Measurements from ENCODE around the gene QKI.

The QKI gene

GRCh38 chr6:163490826-163491577 lies 76.5 kb downstream of the QKI start:
- peak in 1 of 5 experiments; percentile 57 for DNase-seq

- no peak for DNase-seq
Measured at GRCh38 chr6:163491737-163492300, 77.3 kb downstream of the QKI start.

DNA sequence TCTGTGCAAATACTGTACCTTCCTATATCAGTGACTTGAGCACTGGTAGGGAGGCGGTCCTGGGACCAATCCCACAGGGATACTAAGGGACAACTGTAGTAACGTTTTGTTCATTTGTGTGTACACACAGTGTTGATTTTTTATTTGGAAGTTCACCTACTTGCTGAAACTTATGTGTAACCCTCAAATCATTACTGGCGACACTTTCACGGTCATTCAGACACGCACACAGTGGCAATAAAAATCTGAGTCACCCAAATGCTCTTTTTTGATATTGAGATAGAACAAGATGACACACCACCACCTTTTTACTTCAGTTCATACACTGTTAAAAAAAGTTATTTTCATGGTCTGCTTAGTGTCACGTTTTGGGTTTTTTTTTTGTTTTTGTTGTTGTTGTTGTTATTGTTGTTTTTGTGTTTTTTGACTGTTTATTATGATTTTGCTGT lies 79.8 kb downstream of the QKI start:
- DNase-seq = no peak

DNA sequence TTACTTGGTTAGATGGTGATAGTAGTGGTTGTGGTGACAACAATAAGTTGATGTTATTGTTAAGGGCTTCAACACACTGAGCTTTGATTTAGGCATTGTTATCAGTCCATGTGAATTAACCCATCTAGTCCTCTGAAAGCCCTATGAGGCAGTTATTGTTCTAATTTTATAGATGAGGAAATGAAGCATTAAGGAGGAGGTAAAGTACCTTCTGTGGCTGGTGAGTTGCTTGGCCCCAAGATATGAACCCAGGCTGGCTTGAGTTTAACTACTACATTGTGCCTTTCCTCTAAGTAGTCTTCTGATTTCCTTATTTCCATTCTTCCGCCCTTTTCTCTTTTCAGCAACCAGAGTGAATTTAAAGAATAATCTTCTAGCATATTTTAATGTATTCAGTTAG lies 81.7 kb downstream of the QKI start:
- no peak for DNase-seq

- DNase-seq = no peak
Measured at GRCh38 chr6:163500105-163500504, 85.6 kb downstream of the QKI start.

DNA sequence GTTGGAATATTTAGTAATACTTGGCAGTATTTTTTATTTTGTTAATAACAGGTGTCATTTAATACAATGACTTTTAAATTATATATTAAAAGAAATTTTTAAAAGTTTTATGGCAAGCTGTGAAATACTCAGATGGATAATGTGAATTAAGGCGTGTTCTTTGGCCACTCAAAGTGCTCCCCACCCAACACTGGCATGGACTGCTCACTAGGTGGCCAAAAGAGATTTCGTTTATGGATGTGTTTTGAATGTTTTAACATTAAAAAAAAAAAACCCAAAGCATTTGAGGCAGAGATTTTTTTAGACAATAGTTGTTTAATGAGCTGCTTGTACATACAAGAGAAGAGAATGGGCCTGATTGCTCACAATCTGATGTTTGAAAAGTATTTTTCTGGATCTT lies 86.5 kb downstream of the QKI start:
- no peak for DNase-seq

DNA sequence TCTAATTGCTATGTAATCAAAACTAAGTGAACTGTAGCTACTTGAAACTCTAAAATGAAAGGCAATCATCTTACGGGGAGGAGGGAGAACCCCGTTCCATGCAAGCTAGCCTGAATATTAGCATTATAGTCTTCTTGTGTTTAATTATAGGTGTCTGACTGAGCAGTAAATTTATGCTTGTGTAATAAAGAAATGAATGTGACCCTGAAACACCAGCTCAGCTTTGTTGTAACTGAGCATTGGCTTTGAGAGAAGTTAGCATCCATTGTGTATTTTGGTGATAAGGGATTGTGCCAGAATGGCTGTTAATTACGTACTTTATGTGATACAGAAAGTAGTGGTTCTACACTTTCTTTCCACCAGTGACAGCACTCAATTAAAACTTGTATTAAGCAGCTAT lies 86.9 kb downstream of the QKI start:
- no peak for DNase-seq

DNA sequence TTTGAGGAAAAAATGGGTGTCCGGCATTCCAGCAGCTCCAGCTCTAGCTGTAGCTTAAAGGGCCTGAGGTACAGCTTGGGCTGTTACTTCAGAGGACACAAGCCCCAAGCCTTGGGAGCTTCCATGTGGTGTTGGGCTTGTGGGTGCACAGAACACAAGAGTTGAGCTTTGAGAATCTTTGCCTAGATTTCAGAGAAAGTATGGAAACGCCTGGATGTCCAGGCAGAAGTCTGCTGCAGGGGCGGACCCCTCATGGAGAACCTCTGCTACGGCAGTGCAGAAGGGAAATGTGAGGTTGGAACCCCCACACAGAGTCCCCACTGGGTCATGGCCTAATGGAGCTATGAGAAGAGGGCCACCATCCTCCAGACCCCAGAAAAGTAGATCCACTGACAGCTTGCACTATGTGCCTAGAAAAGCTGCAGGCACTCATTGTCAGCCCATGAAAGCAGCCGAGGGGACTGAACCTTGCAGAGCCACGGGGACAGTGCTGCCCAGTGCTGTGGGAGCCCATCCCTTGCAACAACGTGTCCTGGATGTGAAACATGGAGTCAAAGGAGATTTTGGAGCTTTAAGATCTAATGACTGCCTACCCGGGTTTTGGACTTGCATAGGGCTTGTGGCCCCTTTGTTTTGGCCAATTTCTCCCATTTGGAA lies 90.6 kb downstream of the QKI start:
- no peak for DNase-seq

- DNase-seq = no peak
Measured at GRCh38 chr6:163507965-163508364, 93.4 kb downstream of the QKI start.

DNA sequence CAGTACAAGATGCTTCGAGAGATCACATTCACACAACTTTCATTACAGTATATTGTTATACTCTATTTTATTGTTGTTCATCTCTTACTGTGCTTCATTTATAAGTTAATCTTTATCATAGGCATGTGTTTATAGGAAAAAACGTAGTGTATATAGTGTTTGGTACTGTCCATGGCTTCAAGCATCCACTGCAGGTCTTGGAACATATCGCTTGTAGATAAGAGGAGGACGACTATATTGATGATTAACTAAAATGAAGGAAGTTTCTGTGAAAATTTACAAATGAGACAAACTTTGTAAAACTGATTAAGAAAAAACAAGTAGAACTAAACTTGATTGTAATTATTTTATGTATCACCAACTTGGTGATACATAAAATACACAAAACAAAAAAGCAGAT lies 98.5 kb downstream of the QKI start:
- no peak for DNase-seq

DNA sequence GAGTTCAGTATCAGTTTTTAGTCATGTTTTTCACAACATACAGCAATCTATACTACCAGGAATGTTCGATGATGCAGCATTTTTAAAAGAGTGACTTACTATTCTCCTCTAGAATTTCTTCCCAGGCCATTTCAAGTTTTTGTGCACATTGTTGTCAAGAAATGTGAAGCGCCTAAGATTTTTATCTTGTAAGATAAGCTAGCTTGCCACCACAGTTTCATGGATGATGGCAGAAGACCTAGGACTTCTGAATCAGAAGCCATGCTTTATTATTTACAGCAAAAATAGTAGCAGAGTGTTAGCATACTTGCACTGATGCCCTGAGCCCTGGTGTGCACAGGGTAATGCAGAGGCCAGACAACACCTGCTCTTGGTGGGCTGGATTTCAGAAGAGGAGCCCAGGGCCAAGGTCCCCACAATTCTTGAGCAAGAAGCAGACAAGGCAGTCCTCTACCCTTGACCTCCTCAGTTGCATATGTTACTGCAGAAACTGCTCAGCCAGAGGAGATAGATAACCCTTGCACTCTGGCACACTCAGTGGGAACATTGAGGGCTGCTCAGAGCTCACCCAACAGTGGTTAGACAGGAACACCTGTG lies 99.2 kb downstream of the QKI start:
- DNase-seq = no peak

GRCh38 chr6:163516908-163517307 lies 102.4 kb downstream of the QKI start:
- DNase-seq = no peak

DNA sequence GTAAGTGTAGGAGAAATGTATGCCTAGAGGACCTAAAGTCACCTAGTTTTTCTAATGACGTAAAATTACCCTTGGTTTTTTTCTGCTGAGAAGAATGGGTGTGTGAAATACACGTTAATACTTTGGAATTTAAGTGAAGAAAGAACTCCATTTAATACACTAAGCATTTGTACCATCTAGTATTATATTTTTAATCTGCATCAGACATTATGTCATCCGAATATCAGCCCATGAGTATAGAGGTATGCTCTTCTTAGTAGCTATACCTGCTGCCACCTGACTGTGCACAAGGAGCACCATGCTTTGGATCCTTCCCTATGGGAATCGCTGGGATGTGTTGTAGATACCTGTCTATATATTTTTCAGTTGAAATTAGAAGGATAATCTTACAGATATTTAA lies 106.4 kb downstream of the QKI start:
- DNase-seq = no peak

- DNase-seq = no peak
Measured at GRCh38 chr6:163522033-163522432, 107.5 kb downstream of the QKI start.

DNA sequence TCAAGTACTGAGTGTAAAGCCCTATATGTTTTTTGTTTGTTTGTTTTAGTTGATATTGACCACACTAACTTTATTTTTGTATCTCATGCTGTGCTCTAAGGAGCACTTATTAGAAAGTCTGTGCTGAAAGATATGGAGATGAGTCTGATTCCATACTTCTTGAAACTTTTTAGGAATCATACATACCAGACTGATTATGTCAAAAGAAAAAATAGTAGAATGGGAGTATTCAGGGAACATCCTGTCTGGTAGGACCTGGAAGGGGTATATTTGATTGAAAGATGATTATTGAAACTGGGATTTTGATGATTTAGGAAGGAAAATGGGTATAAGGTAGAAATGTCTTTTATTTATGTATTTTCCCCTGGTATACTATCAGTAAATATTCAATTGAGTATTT lies 111.4 kb downstream of the QKI start:
- no peak for DNase-seq

DNA sequence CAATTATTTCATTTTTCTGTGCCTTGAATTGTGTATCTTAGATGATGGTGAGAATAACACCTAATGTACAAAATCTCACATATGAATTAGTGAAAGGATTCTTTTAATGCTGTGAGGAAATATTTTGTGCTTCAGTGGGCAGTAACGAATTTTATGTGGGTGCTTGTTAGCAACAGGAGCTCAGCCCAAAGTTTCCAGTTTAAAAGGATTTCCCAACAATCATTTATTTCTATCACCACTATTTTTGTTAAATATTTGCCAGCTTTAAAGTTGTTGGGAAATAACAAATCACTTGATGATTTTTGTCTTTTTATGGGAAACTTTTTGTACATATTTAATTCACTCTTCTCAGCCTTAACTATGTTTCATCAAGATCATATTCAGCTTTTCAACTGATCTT lies 111.8 kb downstream of the QKI start:
- DNase-seq = no peak

- DNase-seq = no peak
Measured at GRCh38 chr6:163527291-163527690, 112.8 kb downstream of the QKI start.

DNA sequence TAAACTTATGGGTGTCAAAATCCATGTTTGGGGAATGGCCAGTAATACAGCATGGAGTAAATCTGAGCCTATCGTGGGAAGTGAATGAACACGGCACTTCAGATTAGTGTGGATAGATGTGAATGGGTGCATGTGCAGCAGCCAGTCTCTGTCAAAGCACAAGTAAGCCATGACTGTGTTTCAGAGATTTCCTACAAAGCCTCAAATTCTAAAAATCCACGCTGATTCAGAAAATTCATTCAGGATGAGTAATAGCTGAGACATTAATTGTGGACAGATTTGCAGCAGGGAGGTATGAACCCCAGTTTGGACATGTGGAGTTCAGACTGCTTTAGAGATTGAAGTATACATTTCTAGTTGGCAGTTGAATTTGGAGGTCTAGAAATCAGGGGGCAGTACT lies 115.1 kb downstream of the QKI start:
- DNase-seq = no peak

- DNase-seq = no peak
Measured at GRCh38 chr6:163530406-163530805, 115.9 kb downstream of the QKI start.

DNA sequence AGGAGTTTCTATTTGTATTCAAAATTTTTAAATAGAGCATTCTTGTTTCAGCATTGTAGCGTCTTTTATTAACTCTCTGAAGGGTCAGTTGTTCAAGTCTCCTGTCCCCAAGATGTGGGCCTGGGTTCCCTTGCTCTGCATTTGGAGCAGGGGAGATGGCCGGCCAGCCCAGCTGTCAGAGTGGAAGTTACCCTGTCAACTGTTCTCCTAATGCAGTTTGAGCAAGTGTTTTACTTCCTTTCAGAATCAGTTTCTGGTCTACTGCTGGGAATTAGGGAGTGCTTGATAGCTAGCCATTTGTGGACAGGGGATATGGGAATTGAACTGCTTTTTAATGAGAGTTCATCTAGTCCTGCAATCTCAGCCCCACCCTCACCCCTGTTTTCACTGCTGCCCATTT lies 116.6 kb downstream of the QKI start:
- no peak for DNase-seq

GRCh38 chr6:163532526-163533078 lies 118.1 kb downstream of the QKI start:
- no peak for DNase-seq

- DNase-seq = no peak
Measured at GRCh38 chr6:163533443-163533842, 118.9 kb downstream of the QKI start.

- DNase-seq = no peak
Measured at GRCh38 chr6:163536770-163537169, 122.3 kb downstream of the QKI start.

DNA sequence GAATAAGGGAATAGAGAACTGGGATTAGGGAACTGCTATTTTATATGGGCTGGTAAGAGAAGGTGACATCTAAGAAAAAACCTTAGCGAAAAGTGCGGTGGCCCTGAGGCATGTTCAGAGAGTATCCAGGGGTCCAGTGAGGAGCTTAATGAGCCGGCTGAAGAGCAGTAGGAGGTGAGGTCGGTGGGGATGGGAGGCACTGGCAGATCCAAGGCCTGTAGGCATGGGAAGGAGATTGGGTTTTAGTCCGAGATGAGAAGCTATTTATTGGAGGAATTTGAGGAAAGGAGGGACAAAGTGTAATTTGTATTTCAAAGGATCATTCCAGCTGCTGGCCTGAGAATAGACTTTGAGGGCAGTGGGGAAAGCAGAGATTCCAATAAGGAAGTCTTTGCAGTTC lies 123.8 kb downstream of the QKI start:
- DNase-seq = no peak

Measured in T-helper 2 cell (primary cell).